Epithelial cell of proximal tubule (primary cell): Measurements from ENCODE around the gene GLIS2. TPM values are rescaled to one million over a fixed set of nuclear protein-coding genes. Genes with fewer than 3 reads are reported as not detected.

Experiments
- DNase-seq: peaks from one replicate; pipeline ENCODE4 v3.0.0-alpha.2; 2011; ENCODE audit warnings: low read depth
- H3K4me3 ChIP-seq: 2 replicates; pipeline ENCODE4 v1.5.1; 2011; ENCODE audit warnings: low read depth, mild to moderate bottlenecking, low read length
- total RNA-seq: library from RNA; depleted of rRNA; stranded (reverse); fragments of >200 nt; gene quantifications from 2 replicates; pipeline ENCODE4 v1.2.3, GENCODE V29; 2015
- TF ChIP-seq, protein P1 (sequence below): conservative IDR thresholded peaks from 2 replicates; pipeline ENCODE4 v1.5.1; 2012; ENCODE audit warnings: low read depth, mild to moderate bottlenecking, low read length

The GLIS2 gene
- total RNA-seq, 1 donor from 2014 or later, result 4.6 TPM

DNA sequence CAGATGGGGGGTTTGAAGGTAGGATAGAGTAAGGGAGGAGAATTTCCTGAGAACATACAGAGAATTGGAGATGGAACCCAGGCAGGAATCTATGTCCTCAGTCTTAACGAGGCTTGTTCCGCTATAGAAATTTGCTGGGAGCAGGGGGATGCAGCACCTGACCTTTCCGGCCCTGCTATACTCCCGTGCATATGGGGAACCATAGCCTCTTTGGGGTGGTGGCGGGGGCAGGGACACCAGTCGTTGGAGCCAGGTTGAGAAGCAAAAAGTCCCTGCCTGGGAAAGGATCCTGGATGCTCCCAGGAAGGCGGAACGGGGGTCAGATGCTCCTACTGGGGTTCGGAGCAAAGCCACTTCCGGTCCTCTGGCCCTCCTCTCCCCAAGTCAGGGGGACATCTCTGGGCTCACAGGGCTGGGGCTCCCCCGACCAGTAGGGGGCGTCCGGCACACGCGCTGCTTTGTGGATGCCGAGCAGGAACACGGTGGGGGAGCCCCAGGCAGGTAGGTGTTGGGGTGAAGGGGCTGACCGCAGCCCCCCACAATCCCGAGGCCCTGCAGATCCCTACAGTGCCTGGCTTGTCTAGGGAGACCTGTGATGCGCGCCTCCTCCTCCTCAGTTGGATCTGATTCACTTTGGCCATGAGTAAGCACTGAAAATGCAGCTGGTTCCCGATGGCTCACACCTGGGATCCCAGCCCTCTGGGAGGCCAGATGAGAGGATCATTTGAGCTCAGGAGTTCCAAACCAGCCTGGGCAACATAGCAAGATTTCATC is 27.5 kb upstream of the GLIS2 start:
- DNase-seq, result no peak
- TF ChIP-seq, protein P1, sequence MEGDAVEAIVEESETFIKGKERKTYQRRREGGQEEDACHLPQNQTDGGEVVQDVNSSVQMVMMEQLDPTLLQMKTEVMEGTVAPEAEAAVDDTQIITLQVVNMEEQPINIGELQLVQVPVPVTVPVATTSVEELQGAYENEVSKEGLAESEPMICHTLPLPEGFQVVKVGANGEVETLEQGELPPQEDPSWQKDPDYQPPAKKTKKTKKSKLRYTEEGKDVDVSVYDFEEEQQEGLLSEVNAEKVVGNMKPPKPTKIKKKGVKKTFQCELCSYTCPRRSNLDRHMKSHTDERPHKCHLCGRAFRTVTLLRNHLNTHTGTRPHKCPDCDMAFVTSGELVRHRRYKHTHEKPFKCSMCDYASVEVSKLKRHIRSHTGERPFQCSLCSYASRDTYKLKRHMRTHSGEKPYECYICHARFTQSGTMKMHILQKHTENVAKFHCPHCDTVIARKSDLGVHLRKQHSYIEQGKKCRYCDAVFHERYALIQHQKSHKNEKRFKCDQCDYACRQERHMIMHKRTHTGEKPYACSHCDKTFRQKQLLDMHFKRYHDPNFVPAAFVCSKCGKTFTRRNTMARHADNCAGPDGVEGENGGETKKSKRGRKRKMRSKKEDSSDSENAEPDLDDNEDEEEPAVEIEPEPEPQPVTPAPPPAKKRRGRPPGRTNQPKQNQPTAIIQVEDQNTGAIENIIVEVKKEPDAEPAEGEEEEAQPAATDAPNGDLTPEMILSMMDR, result peak; percentile 89
- no peak overlapping the region for H3K4me3 ChIP-seq

DNA sequence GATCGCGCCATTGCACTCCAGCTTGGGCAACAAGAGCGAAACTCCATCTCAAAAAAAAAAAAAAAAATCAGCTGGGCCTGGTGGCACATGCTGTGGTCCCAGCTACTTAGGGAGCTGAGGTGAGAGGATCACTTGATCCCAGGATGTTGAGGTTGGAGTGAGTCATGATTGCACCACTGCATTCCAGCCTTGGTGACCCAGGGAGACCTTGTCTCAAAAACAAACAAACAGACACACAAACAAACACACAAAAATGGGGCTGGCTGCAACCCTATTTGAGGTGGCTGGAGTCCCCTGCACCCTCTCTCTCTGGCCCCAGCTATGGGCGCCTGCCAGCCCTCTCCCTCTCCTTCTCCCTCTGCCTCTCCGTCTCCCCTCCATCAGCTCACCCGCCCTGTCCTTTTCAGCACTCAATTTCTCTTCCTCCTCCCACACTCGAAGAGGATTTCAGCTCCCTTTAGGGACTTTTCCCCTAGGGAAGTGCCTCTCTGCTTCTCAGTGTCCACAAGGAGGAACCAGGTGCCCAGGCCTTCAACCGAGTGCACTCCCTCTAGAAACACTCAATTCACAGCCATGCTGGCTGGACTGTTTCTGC is 25.5 kb upstream of the GLIS2 start:
- TF ChIP-seq, protein P1, result peak; percentile 54
- H3K4me3 ChIP-seq, result no peak overlapping the region
- no peak for DNase-seq

DNA sequence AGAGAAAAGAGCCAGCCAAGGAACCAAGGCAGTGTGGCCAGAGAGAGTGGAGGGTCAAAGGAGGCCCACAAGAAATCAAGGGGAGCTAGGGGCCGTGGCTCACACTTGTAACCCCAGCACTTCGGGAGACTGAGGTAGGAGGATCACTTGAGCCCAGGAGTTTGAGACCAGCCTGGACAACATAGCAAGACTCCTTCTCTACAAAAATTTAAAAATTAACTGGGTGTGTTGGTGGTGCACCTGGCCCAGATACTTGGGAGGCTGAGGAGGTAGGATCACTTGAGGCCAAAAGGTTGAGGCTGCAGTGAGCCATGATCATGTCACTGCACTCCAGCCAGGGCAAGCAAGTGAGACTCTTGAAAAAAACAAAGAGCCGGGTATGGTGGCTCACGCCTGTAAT is 24.2 kb upstream of the GLIS2 start:
- no peak overlapping the region for H3K4me3 ChIP-seq
- DNase-seq, result no peak
- TF ChIP-seq, protein P1, result no peak

DNA sequence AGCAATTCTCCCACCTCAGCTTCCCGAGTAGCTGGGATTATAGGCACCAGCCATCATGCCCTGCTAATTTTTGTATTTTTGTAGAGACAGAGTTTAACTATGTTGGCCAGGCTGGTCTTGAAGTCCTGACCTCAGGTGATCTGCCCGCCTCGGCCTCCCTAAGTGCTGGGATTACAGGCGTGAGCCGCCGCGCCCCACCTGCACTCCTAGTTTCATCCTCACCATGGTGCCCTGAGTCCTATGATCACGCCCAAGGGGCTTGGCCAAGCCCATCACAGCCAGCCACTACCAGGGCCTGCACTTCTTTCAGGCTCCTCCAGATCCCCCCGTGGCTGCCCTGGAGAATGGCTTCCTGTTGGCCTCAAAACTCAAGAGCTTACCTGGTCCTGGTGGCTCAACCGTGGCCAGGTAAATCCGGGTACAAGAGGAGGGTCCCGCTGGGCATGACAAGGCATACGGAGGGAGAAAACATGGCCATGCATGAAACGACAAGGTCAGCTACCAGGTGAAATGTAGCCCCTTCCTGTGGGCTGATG is 22.6 kb upstream of the GLIS2 start:
- no peak overlapping the region for H3K4me3 ChIP-seq
- TF ChIP-seq, protein P1, result no peak
- no peak for DNase-seq

DNA sequence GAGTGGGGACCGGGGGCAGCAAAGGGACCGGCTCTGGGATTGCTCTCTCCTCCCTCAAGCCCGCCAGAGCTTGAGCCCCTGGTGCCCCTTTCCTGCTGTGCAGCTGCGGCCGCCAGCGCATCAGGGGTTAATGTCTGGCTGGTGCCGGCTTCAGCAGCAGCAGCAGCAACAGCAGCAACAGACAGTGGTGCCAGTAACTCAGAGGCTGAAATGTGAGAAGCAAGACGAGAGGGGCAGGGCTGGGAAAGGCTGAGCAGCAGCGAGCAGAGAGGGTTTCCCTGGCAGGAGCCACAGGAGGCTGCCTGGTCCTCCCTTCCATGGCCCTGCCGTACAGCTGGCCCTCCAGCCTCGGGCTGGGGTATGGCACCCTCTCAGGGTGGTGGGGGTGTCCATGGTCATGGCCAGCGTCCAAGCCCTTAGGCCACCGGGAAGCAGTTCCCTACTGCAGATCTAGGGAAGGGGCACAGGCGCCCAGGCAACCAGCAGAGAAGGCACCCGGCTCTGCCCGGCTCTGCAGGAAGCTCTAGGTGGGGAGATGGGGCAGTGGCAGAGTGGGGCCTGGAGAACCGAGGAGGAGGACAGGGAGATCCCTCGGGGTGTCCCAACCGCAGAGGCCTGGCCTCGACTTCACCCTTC is 21.9 kb upstream of the GLIS2 start:
- TF ChIP-seq, protein P1, result no peak
- DNase-seq, result no peak
- no peak overlapping the region for H3K4me3 ChIP-seq

DNA sequence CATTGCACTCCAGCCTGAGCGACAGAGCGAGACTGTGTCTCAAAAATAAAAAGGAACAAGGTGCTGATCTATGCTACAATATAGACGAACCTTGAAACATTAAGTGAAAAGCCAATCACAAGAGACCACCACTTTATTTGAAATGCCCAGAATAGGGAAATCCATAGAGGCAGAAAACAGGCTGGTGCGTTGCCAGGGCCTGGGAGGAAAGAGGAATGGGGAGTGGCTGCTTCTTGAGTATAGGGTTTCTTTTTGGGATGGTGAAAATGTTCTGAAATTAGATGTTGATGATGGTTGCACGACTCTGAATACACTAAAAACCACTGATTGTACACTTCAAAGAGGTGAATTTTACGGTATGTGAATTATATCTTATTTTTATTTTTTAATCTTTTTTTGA is 20.3 kb upstream of the GLIS2 start:
- H3K4me3 ChIP-seq, result no peak overlapping the region
- no peak for DNase-seq
- TF ChIP-seq, protein P1, result no peak
